HepG2 (cell line): Measurements from ENCODE around the gene RAPGEFL1. TPM values are rescaled to one million over a fixed set of nuclear protein-coding genes. Genes with fewer than 3 reads are reported as not detected.

ENCODE experiments used
- EEA1 ChIP-seq: sonication (generic); formaldehyde crosslinking; IDR thresholded peaks from 2 replicates; pipeline ENCODE4 v1.5.1; 2020; ENCODE audit warnings: mild to moderate bottlenecking, missing genetic modification reagents, borderline replicate concordance
- ERF ChIP-seq: IDR thresholded peaks from 2 replicates; pipeline ENCODE4 v1.6.1; 2018; ENCODE audit warnings: missing biosample characterization, missing genetic modification reagents
- GZF1 ChIP-seq: sonication (generic); formaldehyde crosslinking; IDR thresholded peaks from 2 replicates; pipeline ENCODE4 v1.5.1; 2020; ENCODE audit warnings: mild to moderate bottlenecking, missing genetic modification reagents
- HCFC1 ChIP-seq: fragments of 150-350 bp; IDR thresholded peaks from 2 replicates; pipeline ENCODE4 v1.6.1; 2014; ENCODE audit warnings: low read depth, low read length
- HIVEP1 ChIP-seq: sonication (generic); formaldehyde crosslinking; IDR thresholded peaks from 2 replicates; pipeline ENCODE4 v1.4.0; 2020; ENCODE audit warnings: mild to moderate bottlenecking, missing genetic modification reagents
- JARID2 ChIP-seq: sonication (generic); formaldehyde crosslinking; IDR thresholded peaks from 2 replicates; pipeline ENCODE4 v1.8.1; 2023; ENCODE audit warnings: missing genetic modification reagents, inconsistent platforms; ENCODE audit not compliant: insufficient replicate concordance
- KLF9 ChIP-seq: IDR thresholded peaks from 2 replicates; pipeline ENCODE4 v1.6.1; 2016; ENCODE audit warnings: low read depth
- MAFK ChIP-seq, 2 experiments: IDR thresholded peaks in 1 of 2; conservative IDR thresholded peaks in 1 of 2; 2 replicates each; pipeline ENCODE4 v1.6.1; 2011; ENCODE audit warnings: improper control_type of control experiment in 2 of 2, low read length in 2 of 2
- PAX8 ChIP-seq: sonication (generic); formaldehyde crosslinking; IDR thresholded peaks from 2 replicates; pipeline ENCODE4 v1.8.0; 2022; ENCODE audit warnings: mild to moderate bottlenecking, missing genetic modification reagents, borderline replicate concordance
- PCBP2 ChIP-seq: fragments of 200-400 bp; formaldehyde crosslinking; optimal IDR thresholded peaks from 2 replicates; pipeline ENCODE3; 2018; ENCODE audit warnings: low read length, low read depth; ENCODE audit not compliant: poor library complexity, severe bottlenecking
- SMAD9 ChIP-seq: sonication (generic); formaldehyde crosslinking; IDR thresholded peaks from 2 replicates; pipeline ENCODE4 v1.5.1; 2020; ENCODE audit warnings: mild to moderate bottlenecking, missing genetic modification reagents
- TAF1 ChIP-seq: sonication (generic); formaldehyde crosslinking; IDR thresholded peaks from 2 replicates; pipeline ENCODE4 v1.4.0; 2020; ENCODE audit warnings: missing genetic modification reagents
- ZBTB21 ChIP-seq: sonication (generic); formaldehyde crosslinking; IDR thresholded peaks from 2 replicates; pipeline ENCODE4 v1.4.0; 2020; ENCODE audit warnings: missing genetic modification reagents
- ZC3H13 ChIP-seq: sonication (generic); formaldehyde crosslinking; IDR thresholded peaks from 2 replicates; pipeline ENCODE4 v1.8.1; 2023; ENCODE audit warnings: mild to moderate bottlenecking, missing genetic modification reagents, moderate library complexity
- ZFP1 ChIP-seq: IDR thresholded peaks from 2 replicates; pipeline ENCODE4 v1.6.1; 2016
- ZFP36 ChIP-seq: fragments of 150-350 bp; IDR thresholded peaks from 2 replicates; pipeline ENCODE4 v1.6.1; 2018; ENCODE audit warnings: borderline replicate concordance, low read length, low read depth; ENCODE audit not compliant: partially characterized antibody
- ZMAT3 ChIP-seq: sonication (generic); formaldehyde crosslinking; conservative IDR thresholded peaks from 2 replicates; pipeline ENCODE4 v1.7.0; 2021; ENCODE audit warnings: missing genetic modification reagents
- ZNF207 ChIP-seq: fragments of 450-650 bp; IDR thresholded peaks from 2 replicates; pipeline ENCODE4 v1.6.1; 2016; ENCODE audit warnings: antibody characterized with exemption, borderline replicate concordance
- ZNF263 ChIP-seq: sonication (generic); formaldehyde crosslinking; IDR thresholded peaks from 2 replicates; pipeline ENCODE4 v1.4.0; 2020; ENCODE audit warnings: missing genetic modification reagents
- ZNF335 ChIP-seq: sonication (generic); formaldehyde crosslinking; IDR thresholded peaks from 2 replicates; pipeline ENCODE4 v1.4.0; 2020; ENCODE audit warnings: missing genetic modification reagents
- ZNF431 ChIP-seq: sonication (generic); formaldehyde crosslinking; IDR thresholded peaks from 2 replicates; pipeline ENCODE4 v1.9.0; 2022; ENCODE audit warnings: missing genetic modification reagents, low read depth, mild to moderate bottlenecking, borderline replicate concordance
- ZNF468 ChIP-seq: sonication (generic); formaldehyde crosslinking; IDR thresholded peaks from 2 replicates; pipeline ENCODE4 v1.8.0; 2022; ENCODE audit warnings: mild to moderate bottlenecking, moderate library complexity, missing genetic modification reagents
- ZNF569 ChIP-seq: sonication (generic); formaldehyde crosslinking; IDR thresholded peaks from 2 replicates; pipeline ENCODE4 v1.5.0; 2020; ENCODE audit warnings: mild to moderate bottlenecking, missing genetic modification reagents, moderate library complexity, borderline replicate concordance
- ZNF713 ChIP-seq: sonication (generic); formaldehyde crosslinking; IDR thresholded peaks from 2 replicates; pipeline ENCODE4 v1.4.0; 2020; ENCODE audit warnings: mild to moderate bottlenecking, missing genetic modification reagents
- polyA plus RNA-seq, 8 experiments: library from polyadenylated mRNA; depleted of rRNA in 3 of 8; stranded (reverse) in 7 of 8; unstranded in 1 of 8; fragments of >200 nt; fragmentation: Illumina TruSeq in 4 of 8; extraction: Trizol in 4 of 8; gene quantifications; 2 replicates each; pipeline versions ENCODE4 v1.2.1 to v1.2.3, GENCODE V29; 2011 to 2016; ENCODE audit warnings: low read depth in 4 of 8, missing spikeins in 1 of 8, mixed read lengths in 1 of 8; ENCODE audit not compliant: insufficient read depth in 1 of 8
- total RNA-seq, 5 experiments: library from RNA; depleted of rRNA; stranded (reverse); fragments of >200 nt; fragmentation: Illumina TruSeq; extraction: Trizol; gene quantifications; 2 replicates each; pipeline ENCODE4 v1.2.3, GENCODE V29; 2016; ENCODE audit warnings: low read depth in 1 of 5
- TF ChIP-seq, protein P1 (sequence below), 2 experiments: sonication (generic) in 1 of 2; formaldehyde crosslinking in 1 of 2; IDR thresholded peaks; 2 replicates each; pipeline versions ENCODE4 v1.4.0 to v1.6.1; 2018 to 2020; ENCODE audit warnings: missing genetic modification reagents in 2 of 2, borderline replicate concordance in 1 of 2, low read depth in 1 of 2, mild to moderate bottlenecking in 1 of 2, missing biosample characterization in 1 of 2
- TF ChIP-seq, protein P2 (sequence below): sonication (generic); formaldehyde crosslinking; IDR thresholded peaks from 2 replicates; pipeline ENCODE4 v1.4.0; 2020; ENCODE audit warnings: missing genetic modification reagents
- TF ChIP-seq, protein P3 (sequence below): sonication (generic); formaldehyde crosslinking; IDR thresholded peaks from 2 replicates; pipeline ENCODE4 v1.5.0; 2020; ENCODE audit warnings: mild to moderate bottlenecking, missing genetic modification reagents

RAPGEFL1 gene
- total and polyA plus RNA-seq, 2 of the 13 experiments (the other 11 are each of a cell fraction or from before 2014, with no cell fraction given): 4.5 to 7.8 TPM

DNA sequence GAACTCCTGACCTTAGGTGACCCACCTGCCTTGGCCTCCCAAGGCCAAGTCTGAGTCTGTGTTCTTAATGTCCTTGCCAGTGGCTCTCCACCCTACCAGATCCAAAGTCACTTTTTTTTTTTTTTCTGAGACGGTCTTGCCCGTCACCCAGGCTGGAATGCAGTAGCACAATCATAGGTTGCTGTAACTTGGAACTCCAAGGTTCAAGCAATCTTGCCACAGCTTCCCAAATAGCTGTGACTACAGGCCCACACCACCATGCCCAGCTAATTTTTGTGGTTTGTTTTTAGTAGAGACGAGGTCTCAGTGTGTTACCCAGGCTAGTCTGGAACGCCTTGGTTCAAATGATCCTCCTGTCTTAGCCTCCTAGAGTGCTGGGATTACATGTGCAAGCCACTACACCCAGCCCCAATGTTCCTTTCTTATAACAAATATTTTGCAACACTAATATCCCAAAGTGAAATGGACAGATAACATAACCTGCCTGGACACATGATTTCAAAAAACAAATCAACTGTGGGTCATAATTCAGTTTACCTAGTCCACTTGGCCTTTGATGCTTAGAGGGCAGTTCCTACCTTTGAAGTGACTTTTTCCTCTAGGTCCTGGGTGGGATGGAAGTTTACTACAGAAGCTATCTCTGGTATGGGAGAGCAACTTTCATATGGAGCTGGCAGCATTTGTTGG is 4.0 kb upstream of the RAPGEFL1 start (continued):
- TF ChIP-seq, protein P1, sequence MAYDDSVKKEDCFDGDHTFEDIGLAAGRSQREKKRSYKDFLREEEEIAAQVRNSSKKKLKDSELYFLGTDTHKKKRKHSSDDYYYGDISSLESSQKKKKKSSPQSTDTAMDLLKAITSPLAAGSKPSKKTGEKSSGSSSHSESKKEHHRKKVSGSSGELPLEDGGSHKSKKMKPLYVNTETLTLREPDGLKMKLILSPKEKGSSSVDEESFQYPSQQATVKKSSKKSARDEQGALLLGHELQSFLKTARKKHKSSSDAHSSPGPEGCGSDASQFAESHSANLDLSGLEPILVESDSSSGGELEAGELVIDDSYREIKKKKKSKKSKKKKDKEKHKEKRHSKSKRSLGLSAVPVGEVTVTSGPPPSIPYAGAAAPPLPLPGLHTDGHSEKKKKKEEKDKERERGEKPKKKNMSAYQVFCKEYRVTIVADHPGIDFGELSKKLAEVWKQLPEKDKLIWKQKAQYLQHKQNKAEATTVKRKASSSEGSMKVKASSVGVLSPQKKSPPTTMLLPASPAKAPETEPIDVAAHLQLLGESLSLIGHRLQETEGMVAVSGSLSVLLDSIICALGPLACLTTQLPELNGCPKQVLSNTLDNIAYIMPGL (CRISPR knock-in tag; IDR thresholded peaks at IDR 0.05; ENCODE audit: borderline replicate concordance in 1 of 2, low read depth in 1 of 2): no peak
- TF ChIP-seq ZNF207 (no peak), ZNF335 (CRISPR knock-in tag) (peak; percentile 67; the same call in 1 of the 2 replicates), ZNF263 (CRISPR knock-in tag) (no peak), ZBTB21 (CRISPR knock-in tag) (no peak), ZNF431 (CRISPR knock-in tag) (peak; percentile 28; the same call in 1 of the 2 replicates), MAFK (conservative IDR thresholded peaks at IDR 0.05 in 1 of 2, IDR thresholded peaks at IDR 0.05 in 1 of 2; ENCODE audit: low read length in 2 of 2) (no peak), HIVEP1 (no peak), ZNF569 (no peak), HCFC1 (no peak), KLF9 (CRISPR knock-in tag) (no peak), ZNF468 (CRISPR knock-in tag) (no peak), EEA1 (CRISPR knock-in tag) (no peak), ZC3H13 (CRISPR knock-in tag) (no peak), PAX8 (no peak), PCBP2 (no peak), TAF1 (CRISPR knock-in tag) (no peak), SMAD9 (CRISPR knock-in tag) (no peak), ZMAT3 (CRISPR knock-in tag) (no peak; the same call in 1 of the 2 replicates), GZF1 (CRISPR knock-in tag) (no peak), ZNF713 (CRISPR knock-in tag) (no peak), ERF (CRISPR knock-in tag) (peak; percentile 42; the same call in 1 of the 2 replicates), JARID2 (CRISPR knock-in tag) (no peak), ZFP1 (CRISPR knock-in tag) (peak; percentile 66; the same call in 1 of the 2 replicates), ZFP36 (no peak)
- TF ChIP-seq, protein P2, sequence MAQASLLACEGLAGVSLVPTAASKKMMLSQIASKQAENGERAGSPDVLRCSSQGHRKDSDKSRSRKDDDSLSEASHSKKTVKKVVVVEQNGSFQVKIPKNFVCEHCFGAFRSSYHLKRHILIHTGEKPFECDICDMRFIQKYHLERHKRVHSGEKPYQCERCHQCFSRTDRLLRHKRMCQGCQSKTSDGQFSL (CRISPR knock-in tag): no peak
- TF ChIP-seq, protein P3, sequence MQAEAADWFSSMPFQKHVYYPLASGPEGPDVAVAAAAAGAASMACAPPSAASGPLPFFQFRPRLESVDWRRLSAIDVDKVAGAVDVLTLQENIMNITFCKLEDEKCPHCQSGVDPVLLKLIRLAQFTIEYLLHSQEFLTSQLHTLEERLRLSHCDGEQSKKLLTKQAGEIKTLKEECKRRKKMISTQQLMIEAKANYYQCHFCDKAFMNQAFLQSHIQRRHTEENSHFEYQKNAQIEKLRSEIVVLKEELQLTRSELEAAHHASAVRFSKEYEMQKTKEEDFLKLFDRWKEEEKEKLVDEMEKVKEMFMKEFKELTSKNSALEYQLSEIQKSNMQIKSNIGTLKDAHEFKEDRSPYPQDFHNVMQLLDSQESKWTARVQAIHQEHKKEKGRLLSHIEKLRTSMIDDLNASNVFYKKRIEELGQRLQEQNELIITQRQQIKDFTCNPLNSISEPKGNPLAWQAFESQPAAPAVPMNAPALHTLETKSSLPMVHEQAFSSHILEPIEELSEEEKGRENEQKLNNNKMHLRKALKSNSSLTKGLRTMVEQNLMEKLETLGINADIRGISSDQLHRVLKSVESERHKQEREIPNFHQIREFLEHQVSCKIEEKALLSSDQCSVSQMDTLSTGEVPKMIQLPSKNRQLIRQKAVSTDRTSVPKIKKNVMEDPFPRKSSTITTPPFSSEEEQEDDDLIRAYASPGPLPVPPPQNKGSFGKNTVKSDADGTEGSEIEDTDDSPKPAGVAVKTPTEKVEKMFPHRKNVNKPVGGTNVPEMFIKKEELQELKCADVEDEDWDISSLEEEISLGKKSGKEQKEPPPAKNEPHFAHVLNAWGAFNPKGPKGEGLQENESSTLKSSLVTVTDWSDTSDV (CRISPR knock-in tag): no peak
